Parietal lobe (tissue), 1 donor: Measurements from ENCODE around the gene GID4. TPM values are rescaled to one million over a fixed set of nuclear protein-coding genes. Genes with fewer than 3 reads are reported as not detected.

Source experiments
- total RNA-seq: library from RNA; depleted of rRNA; stranded (reverse); fragments of >200 nt; gene quantifications from one replicate; pipeline ENCODE4 v1.2.3, GENCODE V29; 2014

Gene GID4
- 8.8 TPM for total RNA-seq

GRCh38 chr17:18038861-18039534, at the start of gene GID4, which contains the start of gene ATPAF2:
Gene GID4, plus strand, starts transcription at chr17:18039408. Its CDS starts 57 bp downstream, at chr17:18039465.
Gene ATPAF2, minus strand, starts transcription at chr17:18039168. Its CDS starts 155 bp downstream, at chr17:18039013.

GRCh38 chr17:18087610-18088491, 48.6 kb downstream of the GID4 start, which contains the start of gene DRG2:
Gene DRG2, plus strand, starts transcription at chr17:18087948. Its CDS starts 76 bp downstream, at chr17:18088024.

GRCh38 chr17:18108401-18109312, 69.4 kb downstream of the GID4 start, which contains the start of gene MYO15A:
Gene MYO15A, plus strand, starts transcription at chr17:18108756. Its CDS starts 10,045 bp downstream, at chr17:18118801.

Other genes starting within 250 kb of the GID4 start
- gene SREBF1, start 202.4 kb upstream of the GID4 start, total RNA-seq: 30.0 TPM
- 49.1 TPM for gene TOM1L2, start 67.0 kb upstream of the GID4 start, total RNA-seq
- gene DRC3, start 66.5 kb upstream of the GID4 start, total RNA-seq: 5.0 TPM
- gene ATPAF2, start 240 bp upstream of the GID4 start, total RNA-seq: 49.5 TPM
- 26.3 TPM for gene DRG2, start 48.5 kb downstream of the GID4 start, total RNA-seq
- gene MYO15A, start 69.3 kb downstream of the GID4 start, total RNA-seq: 9.4 TPM
- 52.3 TPM for gene ALKBH5, start 144.4 kb downstream of the GID4 start, total RNA-seq
- 43.2 TPM for gene LLGL1, start 186.2 kb downstream of the GID4 start, total RNA-seq
- gene FLII, start 219.3 kb downstream of the GID4 start, total RNA-seq: 91.1 TPM
- 30.7 TPM for gene MIEF2, start 221.3 kb downstream of the GID4 start, total RNA-seq